Smooth muscle cell (in vitro differentiated cells): Measurements from ENCODE around the gene ACTN1. TPM values are rescaled to one million over a fixed set of nuclear protein-coding genes. Genes with fewer than 3 reads are reported as not detected.

ENCODE experiments used
- DNase-seq: peaks from one replicate; lab custom pipeline; 2025; ENCODE audit not compliant: unreplicated experiment; lab: John Stamatoyannopoulos, UW
- H2AFZ ChIP-seq: fragments of 200-600 bp; sonication (generic); 2 replicates; pipeline ENCODE4 v1.6.0; 2016; ENCODE audit warnings: antibody characterized with exemption, low read depth, mild to moderate bottlenecking
- H3F3A ChIP-seq: fragments of 200-600 bp; sonication (generic); 2 replicates; pipeline ENCODE4 v1.6.0; 2017; ENCODE audit warnings: antibody characterized with exemption, low read depth
- H3K27ac ChIP-seq: fragments of 200-600 bp; sonication (generic); 2 replicates; pipeline ENCODE4 v1.5.1; 2016; ENCODE audit warnings: low read depth, mild to moderate bottlenecking
- H3K27me3 ChIP-seq: fragments of 200-600 bp; sonication (generic); 2 replicates; pipeline ENCODE4 v1.6.1; 2016; ENCODE audit warnings: low read depth, mild to moderate bottlenecking
- H3K36me3 ChIP-seq: fragments of 200-600 bp; sonication (generic); 2 replicates; pipeline ENCODE4 v1.5.1; 2016; ENCODE audit warnings: low read depth
- H3K4me1 ChIP-seq: fragments of 200-600 bp; sonication (generic); 2 replicates; pipeline ENCODE4 v1.5.1; 2016; ENCODE audit warnings: low read depth
- H3K4me2 ChIP-seq: fragments of 200-600 bp; sonication (generic); 2 replicates; pipeline ENCODE4 v1.6.0; 2016; ENCODE audit warnings: mild to moderate bottlenecking
- H3K4me3 ChIP-seq: fragments of 200-600 bp; sonication (generic); 2 replicates; pipeline ENCODE4 v1.5.1; 2016; ENCODE audit warnings: mild to moderate bottlenecking
- H3K79me2 ChIP-seq: fragments of 200-600 bp; sonication (generic); 2 replicates; pipeline ENCODE4 v1.6.0; 2016; ENCODE audit warnings: low read depth, mild to moderate bottlenecking
- H3K9ac ChIP-seq: fragments of 200-600 bp; sonication (generic); 2 replicates; pipeline ENCODE4 v1.6.0; 2016; ENCODE audit warnings: low read depth
- H3K9me3 ChIP-seq: fragments of 200-600 bp; sonication (generic); replicated peaks from 2 replicates; pipeline ENCODE4 v1.5.1; 2016; ENCODE audit warnings: low read depth
- H4K20me1 ChIP-seq: fragments of 200-600 bp; sonication (generic); 2 replicates; pipeline ENCODE4 v1.6.0; 2016; ENCODE audit warnings: low read depth
- CTCF ChIP-seq: fragments of 200-600 bp; sonication (generic); IDR thresholded peaks from 2 replicates; pipeline ENCODE4 v1.5.1; 2017; ENCODE audit warnings: borderline replicate concordance, mild to moderate bottlenecking, antibody characterized with exemption; ENCODE audit not compliant: insufficient read depth, poor library complexity, severe bottlenecking
- WGBS: methylation state at CpG from one replicate; pipeline ENCODE4 v1.1.7; 2016; ENCODE audit warnings: low lambda C conversion rate; 5-methylcytosine and 5-hydroxymethylcytosine counted together
- polyA plus RNA-seq: library from polyadenylated mRNA; unstranded; fragments of >200 nt; fragmentation: Nextera tagmentation; extraction: Ambion mirVana; gene quantifications from 2 replicates; pipeline ENCODE4 v1.2.1, GENCODE V29; 2016
- total RNA-seq: library from RNA; depleted of rRNA; stranded (reverse); fragments of >200 nt; gene quantifications from 2 replicates; pipeline ENCODE4 v1.2.3, GENCODE V29; 2014

ACTN1 gene
- total and polyA plus RNA-seq, 2 experiments from 2014 or later = 422 to 806 TPM

- no peak overlapping the region for H3K4me2 ChIP-seq
- no peak overlapping the region for H2AFZ ChIP-seq
- H3K9me3 ChIP-seq = no peaks in the 10 kb centered on the region
- no peak for TF ChIP-seq CTCF
- no peak overlapping the region for H3K27ac ChIP-seq
- no peak overlapping the region for H3K4me3 ChIP-seq
- H3K36me3 ChIP-seq = no peaks in the 10 kb centered on the region
- no peaks in the 10 kb centered on the region for H3K27me3 ChIP-seq
- DNase-seq = no peak
- no peaks in the 10 kb centered on the region for H4K20me1 ChIP-seq
- H3K4me1 ChIP-seq = peaks cover 9% of the 10 kb centered on the region
- H3F3A ChIP-seq = peaks cover 2% of the 10 kb centered on the region
- H3K9ac ChIP-seq = no peak overlapping the region
- 88% methylated on average over 3 of the region's 4 CpGs for WGBS
- no peaks in the 10 kb centered on the region for H3K79me2 ChIP-seq
These were observed 38.6 kb upstream of the ACTN1 start for GRCh38 chr14:69017706-69018105.

- no peak for TF ChIP-seq CTCF
- Histone ChIP-seq H3K4me2 (no peak overlapping the region), H3K79me2 (no peaks in the 10 kb centered on the region), H3K36me3 (no peaks in the 10 kb centered on the region), H3K9ac (no peak overlapping the region), H2AFZ (no peak overlapping the region), H3K4me1 (peaks cover 9% of the 10 kb centered on the region), H3K27me3 (no peaks in the 10 kb centered on the region), H3K4me3 (no peak overlapping the region), H4K20me1 (no peaks in the 10 kb centered on the region), H3F3A (peaks cover 2% of the 10 kb centered on the region), H3K9me3 (no peaks in the 10 kb centered on the region), H3K27ac (peak overlapping the region; percentile 67)
- WGBS = 69% methylated on average over 6 of the region's 6 CpGs
- no peak for DNase-seq
These were observed 35.7 kb upstream of the ACTN1 start for GRCh38 chr14:69014829-69015259.

GRCh38 chr14:69013943-69014782, 35.1 kb upstream of the ACTN1 start:
- no peaks in the 10 kb centered on the region for H3K79me2 ChIP-seq
- H3K9ac ChIP-seq = no peak overlapping the region
- peaks cover 9% of the 10 kb centered on the region for H3K4me1 ChIP-seq
- no peak for DNase-seq
- H4K20me1 ChIP-seq = no peaks in the 10 kb centered on the region
- no peak for TF ChIP-seq CTCF
- H2AFZ ChIP-seq = no peak overlapping the region
- H3K27ac ChIP-seq = peak overlapping the region; percentile 67
- H3K4me3 ChIP-seq = no peak overlapping the region
- H3K9me3 ChIP-seq = no peaks in the 10 kb centered on the region
- no peak overlapping the region for H3K4me2 ChIP-seq
- WGBS = 71% methylated on average over 12 of the region's 12 CpGs
- H3K27me3 ChIP-seq = no peaks in the 10 kb centered on the region
- no peaks in the 10 kb centered on the region for H3K36me3 ChIP-seq
- H3F3A ChIP-seq = peaks cover 2% of the 10 kb centered on the region
